Measurements from ENCODE around the gene NEU4.

DNA sequence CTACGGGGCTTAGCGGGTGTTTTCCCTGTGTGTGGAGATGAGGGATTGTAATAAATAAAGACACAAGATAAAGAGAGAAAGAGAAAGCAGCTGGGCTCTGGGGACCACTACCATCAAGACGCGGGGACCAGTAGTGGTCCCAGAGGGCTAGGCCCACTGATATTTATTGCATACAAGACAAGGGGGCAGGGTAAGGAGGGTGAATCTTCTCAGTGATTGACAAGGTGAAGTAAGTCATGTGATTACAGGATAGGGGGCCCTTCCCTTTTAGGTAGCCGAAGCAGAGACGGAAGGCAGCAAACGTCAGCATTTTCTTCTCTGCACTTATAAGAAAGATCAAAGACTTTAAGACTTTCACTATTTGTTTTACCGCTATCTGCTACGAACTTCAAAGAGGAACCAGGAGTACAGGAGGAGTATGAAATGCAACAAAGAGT is 36.9 kb upstream of the NEU4 start:
- no peak for TF ChIP-seq POLR2A (IDR thresholded peaks at IDR 0.05)
- TF ChIP-seq, protein P1, sequence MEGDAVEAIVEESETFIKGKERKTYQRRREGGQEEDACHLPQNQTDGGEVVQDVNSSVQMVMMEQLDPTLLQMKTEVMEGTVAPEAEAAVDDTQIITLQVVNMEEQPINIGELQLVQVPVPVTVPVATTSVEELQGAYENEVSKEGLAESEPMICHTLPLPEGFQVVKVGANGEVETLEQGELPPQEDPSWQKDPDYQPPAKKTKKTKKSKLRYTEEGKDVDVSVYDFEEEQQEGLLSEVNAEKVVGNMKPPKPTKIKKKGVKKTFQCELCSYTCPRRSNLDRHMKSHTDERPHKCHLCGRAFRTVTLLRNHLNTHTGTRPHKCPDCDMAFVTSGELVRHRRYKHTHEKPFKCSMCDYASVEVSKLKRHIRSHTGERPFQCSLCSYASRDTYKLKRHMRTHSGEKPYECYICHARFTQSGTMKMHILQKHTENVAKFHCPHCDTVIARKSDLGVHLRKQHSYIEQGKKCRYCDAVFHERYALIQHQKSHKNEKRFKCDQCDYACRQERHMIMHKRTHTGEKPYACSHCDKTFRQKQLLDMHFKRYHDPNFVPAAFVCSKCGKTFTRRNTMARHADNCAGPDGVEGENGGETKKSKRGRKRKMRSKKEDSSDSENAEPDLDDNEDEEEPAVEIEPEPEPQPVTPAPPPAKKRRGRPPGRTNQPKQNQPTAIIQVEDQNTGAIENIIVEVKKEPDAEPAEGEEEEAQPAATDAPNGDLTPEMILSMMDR (IDR thresholded peaks at IDR 0.05), result no peak
